Heart right ventricle (tissue), 16 donors: ENCODE measurements around the gene TCOF1. TPM values are rescaled to one million over a fixed set of nuclear protein-coding genes. Genes with fewer than 3 reads are reported as not detected.

Experiments
- ATAC-seq, 8 donors: fragments of 200-7000 bp; cut with Tn5 transposase; one replicate each; pipeline ENCODE4 v1.9.1; 2020; ENCODE audit warnings: mild to moderate bottlenecking in 8 of 8, moderate library complexity in 8 of 8, moderate number of reproducible peaks in 1 of 8
- DNase-seq, 2 donors: peaks; one replicate each; pipeline ENCODE4 v3.0.0-alpha.2; 2020
- H3K27ac ChIP-seq, 10 donors: fragments of 200-600 bp; sonication (generic) in 2 of 10; one replicate each; pipeline versions ENCODE4 v1.5.0 to v1.8.0; 2020 to 2022; ENCODE audit warnings: mild to moderate bottlenecking in 3 of 10
- H3K27me3 ChIP-seq, 7 donors: fragments of 200-600 bp; one replicate each; pipeline ENCODE4 v1.8.0; 2021 to 2022; ENCODE audit warnings: mild to moderate bottlenecking in 2 of 7
- H3K36me3 ChIP-seq, 9 donors: fragments of 200-600 bp; sonication (generic) in 1 of 9; one replicate each; pipeline versions ENCODE4 v1.5.0 to v1.8.0; 2020 to 2022; ENCODE audit warnings: mild to moderate bottlenecking in 2 of 9
- H3K4me1 ChIP-seq, 9 donors: fragments of 200-600 bp; sonication (generic) in 1 of 9; one replicate each; pipeline versions ENCODE4 v1.5.0 to v1.8.0; 2020 to 2022; ENCODE audit warnings: mild to moderate bottlenecking in 4 of 9
- H3K4me3 ChIP-seq, 10 donors: fragments of 200-600 bp; sonication (generic) in 2 of 10; one replicate each; pipeline versions ENCODE4 v1.5.0 to v1.8.0; 2020 to 2022; ENCODE audit warnings: mild to moderate bottlenecking in 7 of 10, moderate library complexity in 2 of 10
- H3K9me3 ChIP-seq, 11 donors: fragments of 200-600 bp in 10 of 11; sonication (generic) in 2 of 11; one replicate each; pipeline versions ENCODE4 v1.5.0 to v1.8.0; 2013 to 2022; ENCODE audit warnings: mild to moderate bottlenecking in 2 of 11, control low read depth in 1 of 11, moderate library complexity in 1 of 11
- CTCF ChIP-seq, 9 donors: fragments of 200-600 bp; sonication (generic) in 2 of 9; IDR thresholded peaks; one replicate each; pipeline versions ENCODE4 v1.5.0 to v1.8.0; 2021 to 2022; ENCODE audit warnings: antibody characterized with exemption in 9 of 9, mild to moderate bottlenecking in 5 of 9, moderate library complexity in 1 of 9
- WGBS, 2 donors: extraction: QIAGEN DNeasy Blood & Tissue Kit; methylation state at CpG; one replicate each; pipeline ENCODE4 v1.1.7; 2013; ENCODE audit warnings: inconsistent platforms in 1 of 2; 5-methylcytosine and 5-hydroxymethylcytosine counted together
- intact Hi-C, 10 donors: fragments of 100-400 bp; cut with DNase I; formaldehyde crosslinking; loops; one replicate each; pipeline versions ENCODE4 v1.11.1 to v1.14.2; 2022
- polyA plus RNA-seq, 2 donors: library from polyadenylated mRNA; stranded (reverse); fragments of 200-250 nt; gene quantifications; one replicate each; pipeline ENCODE4 v1.2.3, GENCODE V29; 2013
- total RNA-seq, 10 donors: library from RNA; stranded (reverse); fragmentation: NEBNext Ultra II Directional in 3 of 10; extraction: Animal tissue kit (Norgen Biotek cat#: 25700) in 3 of 10; gene quantifications; one replicate each; pipeline versions ENCODE4 v1.2.1 to v1.2.4, GENCODE V29; 2021 to 2023
- donor health status: Arrhythmogenic right ventricular cardiomyopathy.
- donor health status: ischemic (EF 13 %, LVEDD 7.1; RV severe dilation, severe dysfunction).
- donor health status: healthy with polysubstance abuse.
- donor health status: DM: no; HTN: yes; CAD: no.
- donor health status: DM: no; HTN: no; CAD: no.
- donor health status: ischemic (EF 25% LVEDD 6.9; RV normal size, moderate dysfunction).
- donor health status: ischemic (EF 25% LVEDD 5.7; RV mildly dilated, moderate dysfunction).
- donor health status: healthy.
- donor health status: DM: yes; HTN: yes; CAD: no.
- donor health status: Ischemic cardiomyopathy.
- donor health status: ischemic (EF 35%, LVEDD 5.7; RV mildly dilated, moderate dysfunction).
- donor health status: nonischemic (EF 11% LVEDD 7.7; RV severe dilation, severe dysfunction).
- donor health status: DM: yes; HTN: yes; CAD: no.
- donor health status: PGD.
- donor health status: ischemic (EF 29% LVEDD 5.4; RV normal size, mild dysfunction).
- donor health status: nonischemic (EF 23%, LVEDD 6.1; RV moderate dilation, normal function).

Gene TCOF1
- total and polyA plus RNA-seq, 12 donors = 12.4 to 21.3 (median 14.1) TPM

DNA sequence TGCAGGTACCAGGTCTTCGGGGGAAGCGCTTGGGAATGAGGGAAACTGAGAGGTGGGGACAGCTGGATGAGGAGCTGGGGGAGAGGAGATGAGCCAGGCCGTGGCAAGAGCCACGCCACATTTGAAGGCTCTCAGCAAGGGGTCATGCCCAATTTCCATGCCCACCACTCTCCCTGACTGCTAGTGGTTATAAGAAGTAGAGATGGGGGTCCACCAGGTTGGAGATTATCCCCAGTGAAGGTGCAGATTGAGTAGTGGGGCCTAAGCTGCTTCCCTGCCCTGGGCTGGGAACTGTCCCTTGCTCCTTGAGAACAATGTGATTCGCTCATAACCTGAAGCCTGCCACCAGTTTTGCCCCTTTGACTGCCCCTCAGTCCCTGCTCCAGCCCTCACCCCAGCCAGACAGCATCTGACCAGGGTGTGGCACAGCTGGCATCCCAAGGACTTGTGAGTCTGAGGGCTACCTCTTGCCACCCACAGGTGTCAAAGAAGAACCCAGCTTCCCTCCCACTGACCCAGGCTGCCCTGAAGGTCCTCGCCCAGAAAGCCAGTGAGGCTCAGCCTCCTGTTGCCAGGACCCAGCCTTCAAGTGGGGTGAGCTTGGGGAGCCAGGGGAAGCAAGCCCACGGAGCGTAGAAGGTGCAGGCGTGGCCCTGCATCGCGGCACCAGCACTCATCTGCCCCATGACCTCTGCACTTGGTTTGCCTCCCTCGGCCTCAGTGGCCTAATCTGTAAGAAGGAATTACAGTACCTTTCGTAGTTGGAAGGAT lies 33.8 kb downstream of the TCOF1 start:
- Histone ChIP-seq H3K36me3 (peaks cover 0 to 100% (median 49%) of the 10 kb centered on the region in 9 donors), H3K4me3 (no peak overlapping the region), H3K4me1 (no peaks in the 10 kb centered on the region), H3K27ac (no peak overlapping the region), H3K9me3 (no peaks in the 10 kb centered on the region), H3K27me3 (no peaks in the 10 kb centered on the region)
- ATAC-seq (no peak), DNase-seq (no peak)
- no peak for TF ChIP-seq CTCF (IDR thresholded peaks at IDR 0.05)
- 94 to 96% methylated on average over 13 of the region's 13 CpGs for WGBS, 2 donors
- intact Hi-C loops = no loop called here

GRCh38 chr5:150391986-150392385 lies 34.5 kb downstream of the TCOF1 start:
- intact Hi-C loops = no loop called here

GRCh38 chr5:150392680-150393079 lies 35.2 kb downstream of the TCOF1 start:
- Histone ChIP-seq H3K4me1 (no peaks in the 10 kb centered on the region), H3K4me3 (no peak overlapping the region), H3K27ac (no peak overlapping the region), H3K36me3 (peaks cover 0 to 100% (median 49%) of the 10 kb centered on the region in 9 donors), H3K9me3 (no peaks in the 10 kb centered on the region), H3K27me3 (no peaks in the 10 kb centered on the region)
- TF ChIP-seq CTCF (IDR thresholded peaks at IDR 0.05) = no peak
- DNase-seq (no peak), ATAC-seq (no peak)
- WGBS, 2 donors = 91 to 95% methylated on average over 7 of the region's 7 CpGs
- intact Hi-C loops = no loop called here

More at GRCh38 chr5:150391986-150392385, 34.5 kb downstream of the TCOF1 start:
- TF ChIP-seq CTCF (IDR thresholded peaks at IDR 0.05) = no peak
- DNase-seq (no peak), ATAC-seq (no peak)
- Histone ChIP-seq H3K4me3 (no peak overlapping the region), H3K27ac (no peak overlapping the region), H3K36me3 (peaks cover 0 to 100% (median 51%) of the 10 kb centered on the region in 9 donors), H3K4me1 (no peaks in the 10 kb centered on the region), H3K9me3 (no peaks in the 10 kb centered on the region), H3K27me3 (no peaks in the 10 kb centered on the region)
- WGBS, 2 donors = 93 to 97% methylated on average over 3 of the region's 3 CpGs

DNA sequence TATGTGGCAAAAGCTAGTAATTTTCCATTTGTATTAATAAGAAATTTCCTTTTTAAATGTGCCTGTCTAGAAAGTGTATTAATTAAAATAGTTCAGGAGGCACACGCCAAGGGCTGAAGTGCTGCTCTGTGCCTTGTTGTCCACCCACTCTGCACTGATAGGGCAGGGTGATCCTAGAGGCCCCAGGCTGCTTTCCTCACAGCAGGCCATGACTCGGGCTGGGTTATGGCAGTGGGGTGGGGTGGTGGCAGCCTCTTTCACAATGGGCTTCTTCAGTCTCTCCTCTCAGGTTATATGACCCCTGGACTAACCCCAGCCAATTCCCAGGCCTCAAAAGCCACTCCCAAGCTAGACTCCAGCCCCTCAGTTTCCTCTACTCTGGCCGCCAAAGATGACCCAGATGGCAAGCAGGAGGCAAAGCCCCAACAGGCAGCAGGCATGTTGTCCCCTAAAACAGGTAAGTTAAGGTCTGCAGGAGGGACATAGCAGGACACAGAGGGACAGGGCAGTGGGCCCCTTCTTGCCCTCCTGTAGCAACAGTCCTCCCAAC lies 35.7 kb downstream of the TCOF1 start:
- peaks cover 0 to 100% (median 51%) of the 10 kb centered on the region in 9 donors for H3K36me3 ChIP-seq
- H3K9me3 ChIP-seq = no peaks in the 10 kb centered on the region
- DNase-seq (no peak), ATAC-seq (no peak)
- no peaks in the 10 kb centered on the region for H3K4me1 ChIP-seq
- no peaks in the 10 kb centered on the region for H3K27me3 ChIP-seq
- H3K4me3 ChIP-seq = no peak overlapping the region
- no peak for TF ChIP-seq CTCF (IDR thresholded peaks at IDR 0.05)
- 90 to 92% methylated on average over 3 of the region's 3 CpGs for WGBS, 2 donors
- H3K27ac ChIP-seq = no peak overlapping the region
- intact Hi-C loops = no loop called here
